Stimulated activated CD4-positive, alpha-beta T cell treated with anti-CD3 and anti-CD28 coated beads, TNF-alpha, amount 100 ng/mL, for 4 hours (primary cell): ENCODE data around the gene ARL5C.

Experiments used
- DNase-seq, 3 experiments: peaks; one replicate each; pipeline ENCODE4 v3.0.0-alpha.2; 2020; ENCODE audit warnings: low read depth in 3 of 3

Gene ARL5C

DNA sequence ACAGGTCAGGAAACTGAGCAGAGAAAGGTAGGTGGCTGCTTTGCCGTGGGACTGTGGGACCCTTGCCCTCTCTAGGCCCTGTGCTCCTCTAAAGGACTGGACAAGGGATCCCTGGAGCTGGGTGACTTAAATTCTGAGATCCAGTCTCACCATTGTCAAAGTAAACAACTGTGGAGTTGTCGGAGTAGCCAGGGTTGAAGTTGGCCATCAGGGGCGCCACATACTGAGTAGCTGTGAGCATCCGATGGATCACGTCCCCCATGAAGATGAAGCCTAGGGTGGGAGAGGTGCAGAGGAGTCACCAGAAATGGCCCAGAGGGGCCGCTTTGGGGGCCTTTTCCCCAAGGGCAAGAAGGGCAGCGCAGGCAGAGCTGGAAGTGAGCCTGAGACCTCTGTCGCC, 58.0 kb downstream of the ARL5C start:
- no peak for DNase-seq

DNA sequence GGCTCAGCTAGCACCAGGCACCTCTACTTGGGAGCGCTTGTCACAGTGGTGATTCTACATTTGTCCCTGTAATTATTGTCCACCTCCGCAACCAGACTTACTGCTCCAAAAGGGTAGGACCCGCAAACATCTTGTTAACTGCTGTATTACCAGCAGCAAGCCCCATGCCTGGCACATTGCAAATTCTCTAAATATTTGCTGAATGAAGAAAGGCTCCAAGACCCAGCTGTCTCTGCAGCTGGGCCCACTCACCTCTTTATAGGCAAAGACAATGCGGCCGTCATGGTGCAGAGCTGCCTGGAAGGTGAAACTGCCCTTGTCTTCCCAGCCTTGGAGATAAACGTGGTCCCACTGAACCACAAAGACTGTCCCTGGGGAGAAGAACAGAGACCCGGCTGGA, 58.8 kb downstream of the ARL5C start:
- no peak for DNase-seq
